OCI-LY3 (cell line): ENCODE results near the gene ATG4B.

Experiments used
- CTCF ChIP-seq: fragments of 200-600, 300-600 bp; sonication (generic); IDR thresholded peaks from 2 replicates; pipeline ENCODE4 v1.5.1; 2014; ENCODE audit warnings: antibody characterized with exemption, low read length, low read depth
- EZH2phosphoT487 ChIP-seq: fragments of 200-600 bp; shearing (Covaris generic); IDR thresholded peaks from 2 replicates; pipeline ENCODE4 v1.6.1; 2018; ENCODE audit warnings: antibody characterized with exemption, mixed run types, low read depth

DNA sequence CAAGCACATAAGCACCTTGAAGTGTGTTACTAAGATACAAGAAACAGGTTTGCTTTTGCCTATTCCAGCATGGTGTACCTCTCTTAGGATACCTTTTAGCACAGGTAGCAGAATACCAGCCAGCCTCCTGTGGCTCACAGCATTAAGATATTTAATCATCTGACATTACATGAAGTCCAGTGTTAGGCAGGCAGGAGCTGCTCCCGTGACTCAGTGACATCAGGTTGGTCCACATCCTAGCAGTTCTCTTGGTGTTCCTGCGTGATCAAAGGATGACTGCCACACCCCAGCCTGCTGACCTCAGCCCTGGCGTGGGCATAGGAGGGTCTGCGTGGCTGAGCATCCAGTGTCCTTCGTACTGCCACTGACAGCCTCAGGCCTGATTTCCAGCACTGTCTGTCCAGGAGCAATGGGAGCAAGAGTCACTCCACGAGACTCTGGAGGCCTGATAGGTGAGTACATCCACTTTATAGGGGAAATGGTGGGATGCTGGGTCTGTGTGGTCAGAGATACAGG is 52.8 kb downstream of the ATG4B start:
- TF ChIP-seq CTCF (no peak), EZH2phosphoT487 (no peak)
